Parathyroid adenoma (tissue), 2 donors: Measurements from ENCODE around the gene EXOC3L1.

Source experiments
- H2AFZ ChIP-seq: fragments of 300-600 bp; sonication (generic); one replicate; pipeline ENCODE4 v1.7.0; 2017; ENCODE audit warnings: antibody characterized with exemption, mild to moderate bottlenecking
- H3K27ac ChIP-seq: fragments of 300-600 bp; sonication (generic); one replicate; pipeline ENCODE4 v1.7.0; 2017
- H3K27me3 ChIP-seq: fragments of 300-600 bp; sonication (generic); one replicate; pipeline ENCODE4 v1.7.0; 2017; ENCODE audit warnings: low read length; ENCODE audit not compliant: control insufficient read depth, insufficient read depth
- H3K36me3 ChIP-seq: fragments of 300-600 bp; sonication (generic); one replicate; pipeline ENCODE4 v1.7.0; 2017; ENCODE audit warnings: low read length; ENCODE audit not compliant: control insufficient read depth, insufficient read depth
- H3K4me1 ChIP-seq: fragments of 300-600 bp; sonication (generic); one replicate; pipeline ENCODE4 v1.7.0; 2017; ENCODE audit warnings: control low read depth
- H3K4me2 ChIP-seq: fragments of 300-600 bp; sonication (generic); one replicate; pipeline ENCODE4 v1.7.0; 2017; ENCODE audit warnings: low read length
- H3K4me3 ChIP-seq: fragments of 300-600 bp; sonication (generic); one replicate; pipeline ENCODE4 v1.7.0; 2017; ENCODE audit warnings: low read depth, low read length
- H3K79me2 ChIP-seq: fragments of 300-600 bp; sonication (generic); one replicate; pipeline ENCODE4 v1.7.0; 2017; ENCODE audit warnings: control low read depth
- H3K9ac ChIP-seq: fragments of 300-600 bp; sonication (generic); one replicate; pipeline ENCODE4 v1.7.0; 2017; ENCODE audit warnings: mild to moderate bottlenecking
- H3K9me3 ChIP-seq: fragments of 300-600 bp; sonication (generic); one replicate; pipeline ENCODE4 v1.7.0; 2017; ENCODE audit warnings: low read length; ENCODE audit not compliant: control insufficient read depth
- CTCF ChIP-seq: fragments of 300-600 bp; sonication (generic); IDR thresholded peaks from one replicate; pipeline ENCODE4 v1.7.0; 2017; ENCODE audit warnings: antibody characterized with exemption, mild to moderate bottlenecking
- donor health status: primary hyperparathyroidism.

Gene EXOC3L1

GRCh38 chr16:67227567-67227921 is 37.6 kb upstream of the EXOC3L1 start:
- peak overlapping the region; percentile 75 for H3K4me2 ChIP-seq
- peak overlapping the region; percentile 28 for H3K9ac ChIP-seq
- H3K27ac ChIP-seq = peak overlapping the region; percentile 46
- H2AFZ ChIP-seq = peak overlapping the region; percentile 54
- H3K4me3 ChIP-seq = peak overlapping the region; percentile 93
- H3K79me2 ChIP-seq = peaks cover 8% of the 10 kb centered on the region
- H3K27me3 ChIP-seq = no peaks in the 10 kb centered on the region
- TF ChIP-seq CTCF = no peak
- no peaks in the 10 kb centered on the region for H3K36me3 ChIP-seq
- peaks cover 21% of the 10 kb centered on the region for H3K4me1 ChIP-seq
- H3K9me3 ChIP-seq = no peaks in the 10 kb centered on the region

- peak within 1 kb of the TSS; percentile 93 for H3K4me3 ChIP-seq
- H2AFZ ChIP-seq = peak within 1 kb of the TSS; percentile 54
- H3K4me2 ChIP-seq = peak within 1 kb of the TSS; percentile 88
- peak within 1 kb of the TSS; percentile 46 for H3K27ac ChIP-seq
- H3K9ac ChIP-seq = peak within 1 kb of the TSS; percentile 28
- H3K9me3 ChIP-seq = no peaks in the 10 kb centered on the region
- no peaks in the 10 kb centered on the region for H3K27me3 ChIP-seq
- peaks cover 21% of the 10 kb centered on the region for H3K4me1 ChIP-seq
- TF ChIP-seq CTCF = no peak
- H3K36me3 ChIP-seq = no peaks in the 10 kb centered on the region
- H3K79me2 ChIP-seq = peaks cover 8% of the 10 kb centered on the region
Measured at GRCh38 chr16:67226804-67227566, 37.0 kb upstream of the EXOC3L1 start, which contains the start of gene TMEM208. Gene TMEM208, plus strand, starts transcription at chr16:67227130. Its CDS starts 89 bp downstream, at chr16:67227219.

GRCh38 chr16:67226295-67226803 is 36.4 kb upstream of the EXOC3L1 start:
- Histone ChIP-seq H3K27ac (peak overlapping the region; percentile 46), H3K27me3 (no peaks in the 10 kb centered on the region), H2AFZ (peak overlapping the region; percentile 54), H3K9ac (no peak overlapping the region), H3K36me3 (no peaks in the 10 kb centered on the region), H3K9me3 (no peaks in the 10 kb centered on the region), H3K4me3 (peak overlapping the region; percentile 93), H3K4me2 (peak overlapping the region; percentile 88), H3K4me1 (peaks cover 21% of the 10 kb centered on the region), H3K79me2 (peaks cover 8% of the 10 kb centered on the region)
- TF ChIP-seq CTCF = no peak

GRCh38 chr16:67223992-67224391 is 34.1 kb upstream of the EXOC3L1 start:
- H3K4me3 ChIP-seq = peak overlapping the region; percentile 14
- H3K36me3 ChIP-seq = no peaks in the 10 kb centered on the region
- peak overlapping the region; percentile 31 for H3K4me2 ChIP-seq
- no peaks in the 10 kb centered on the region for H3K9me3 ChIP-seq
- peak overlapping the region; percentile 8 for H2AFZ ChIP-seq
- H3K27me3 ChIP-seq = no peaks in the 10 kb centered on the region
- H3K4me1 ChIP-seq = peaks cover 21% of the 10 kb centered on the region
- peak overlapping the region; percentile 87 for H3K27ac ChIP-seq
- H3K79me2 ChIP-seq = peaks cover 8% of the 10 kb centered on the region
- H3K9ac ChIP-seq = no peak overlapping the region
- no peak for TF ChIP-seq CTCF
